ENCODE results near the gene MRPL18. TPM values are rescaled to one million over a fixed set of nuclear protein-coding genes. Genes with fewer than 3 reads are reported as not detected.

The MRPL18 gene
- total RNA-seq, 2 donors from 2014 or later: 95.2 to 97.4 TPM

Other genes with a start within 250 kb of the MRPL18 start
- gene SOD2, start 97.2 kb upstream of the MRPL18 start, total RNA-seq: 100 to 1,000 TPM; 154 to 182 TPM
- gene WTAP, start 63.0 kb upstream of the MRPL18 start, total RNA-seq: 10 to 100 TPM; 89.9 to 94.3 TPM
- gene ACAT2, start 28.4 kb upstream of the MRPL18 start, total RNA-seq: 100 to 1,000 TPM in 1 of 2 donors, 10 to 100 TPM in 1; 78.9 to 113 TPM
- 100 to 1,000 TPM; 378 to 626 TPM for gene TCP1, start 865 bp upstream of the MRPL18 start, total RNA-seq
- under 1 TPM; 0.35 to 0.80 TPM for gene PNLDC1, start 9.8 kb downstream of the MRPL18 start, total RNA-seq
- under 1 TPM in 1 of 2 donors, not detected in 1; 0.02 TPM for gene MAS1, start 100.5 kb downstream of the MRPL18 start, total RNA-seq
- 100 to 1,000 TPM in 1 of 2 donors, 10 to 100 TPM in 1; 73.8 to 105 TPM for gene IGF2R, start 178.6 kb downstream of the MRPL18 start, total RNA-seq